Left lung (tissue), 10 donors: ENCODE results near the gene ADAMTSL4. TPM values are rescaled to one million over a fixed set of nuclear protein-coding genes. Genes with fewer than 3 reads are reported as not detected.
"Not testable (repeated sequence)": the region's sequence is repeated elsewhere in the genome, so short reads cannot be mapped to it uniquely, and the experiment has no call there.

ENCODE experiments used
- ATAC-seq: fragments of 200-7000 bp; cut with Tn5 transposase; one replicate; pipeline ENCODE4 v1.9.1; 2020; ENCODE audit warnings: moderate library complexity
- DNase-seq, 4 donors: peaks; one replicate each; pipeline ENCODE4 v3.0.0-alpha.2; 2013 to 2020
- H3K27ac ChIP-seq, 2 donors: fragments of 200-600 bp; sonication (generic) in 1 of 2; one replicate each; pipeline versions ENCODE4 v1.5.0 to v1.8.0; 2020 to 2021
- H3K27me3 ChIP-seq, 2 donors: fragments of 200-600 bp; sonication (generic) in 1 of 2; one replicate each; pipeline versions ENCODE4 v1.5.0 to v1.8.0; 2020 to 2021
- H3K36me3 ChIP-seq, 2 donors: fragments of 200-600 bp; sonication (generic) in 1 of 2; one replicate each; pipeline versions ENCODE4 v1.5.0 to v1.8.0; 2020 to 2021
- H3K4me1 ChIP-seq, 2 donors: fragments of 200-600 bp; one replicate each; pipeline ENCODE4 v1.8.0; 2021
- H3K4me3 ChIP-seq, 2 donors: fragments of 200-600 bp; sonication (generic) in 1 of 2; one replicate each; pipeline versions ENCODE4 v1.5.0 to v1.8.0; 2020 to 2021; ENCODE audit warnings: mild to moderate bottlenecking in 1 of 2
- H3K9me3 ChIP-seq, 2 donors: fragments of 200-600 bp; sonication (generic) in 1 of 2; one replicate each; pipeline versions ENCODE4 v1.5.0 to v1.8.0; 2020 to 2021
- CTCF ChIP-seq, 2 donors: fragments of 200-600 bp; sonication (generic) in 1 of 2; IDR thresholded peaks; one replicate each; pipeline versions ENCODE4 v1.5.0 to v1.8.0; 2021; ENCODE audit warnings: antibody characterized with exemption in 2 of 2
- intact Hi-C, 2 donors: fragments of 100-400 bp; cut with DNase I; formaldehyde crosslinking; loops; one replicate each; pipeline versions ENCODE4 v1.11.2 to v1.14.2; 2022
- polyA plus RNA-seq, 6 donors: library from polyadenylated mRNA; unstranded; fragments of 120-200 nt; gene quantifications; one replicate each; pipeline ENCODE4 v1.2.1, GENCODE V29; 2013; ENCODE audit not compliant: insufficient read length in 6 of 6
- total RNA-seq, 2 donors: library from RNA; stranded (reverse); fragmentation: NEBNext Ultra II Directional; extraction: Animal tissue kit (Norgen Biotek cat#: 25700); gene quantifications; one replicate each; pipeline ENCODE4 v1.2.1, GENCODE V29; 2021
- donor health status: DM: no; HTN: yes; CAD: no.
- donor health status: DM: no; HTN: no; CAD: no.

ADAMTSL4 gene
- total and polyA plus RNA-seq, 8 donors = 13.0 to 76.0 (median 20.1) TPM

GRCh38 chr1:150579110-150579944 is 30.1 kb downstream of the ADAMTSL4 start, which contains the start of gene MCL1:
MCL1 (minus strand) TSS chr1:150579610; CDS start chr1:150579530, 80 bp downstream.
- DNase-seq = peak; percentile 92 to 97 (median 96)
- no peaks in the 10 kb centered on the region for H3K27me3 ChIP-seq
- no peaks in the 10 kb centered on the region for H3K9me3 ChIP-seq
- H3K4me1 ChIP-seq = peaks cover 24 to 39% of the 10 kb centered on the region in 2 donors
- peaks cover 0 to 41% of the 10 kb centered on the region in 2 donors for H3K36me3 ChIP-seq
- peak within 1 kb of the TSS; percentile 75 to 91 for H3K4me3 ChIP-seq
- H3K27ac ChIP-seq = peak within 1 kb of the TSS; percentile 99 to 100
- ATAC-seq = peak; percentile 89
- no peak for TF ChIP-seq CTCF (IDR thresholded peaks at IDR 0.05)
- intact Hi-C loops = no loop called here

GRCh38 chr1:150579945-150580642 is 30.9 kb downstream of the ADAMTSL4 start:
- no peaks in the 10 kb centered on the region for H3K9me3 ChIP-seq
- H3K4me1 ChIP-seq = peaks cover 18 to 32% of the 10 kb centered on the region in 2 donors
- H3K4me3 ChIP-seq = peak overlapping the region; percentile 31 to 91
- H3K27me3 ChIP-seq = no peaks in the 10 kb centered on the region
- ATAC-seq = no peak
- TF ChIP-seq CTCF (IDR thresholded peaks at IDR 0.05) = no peak
- H3K36me3 ChIP-seq = peaks cover 0 to 33% of the 10 kb centered on the region in 2 donors
- intact Hi-C loops = no loop called here
- H3K27ac ChIP-seq = peak overlapping the region; percentile 99 to 100
- no peak for DNase-seq

- ATAC-seq, H3K9me3 ChIP-seq, H3K4me3 ChIP-seq, H3K27me3 ChIP-seq, intact Hi-C loops, H3K27ac ChIP-seq, DNase-seq: not testable (repeated sequence)
- H3K36me3 ChIP-seq = peaks cover 0 to 25% of the 10 kb centered on the region in 2 donors
- peaks cover 9 to 23% of the 10 kb centered on the region in 2 donors for H3K4me1 ChIP-seq
Measured at GRCh38 chr1:150580966-150581365, 31.8 kb downstream of the ADAMTSL4 start.

GRCh38 chr1:150581437-150581836 is 32.2 kb downstream of the ADAMTSL4 start:
- H3K27ac ChIP-seq = not testable (repeated sequence)

GRCh38 chr1:150581962-150582361 is 32.8 kb downstream of the ADAMTSL4 start:
- Histone ChIP-seq H3K4me1 (peaks cover 8 to 22% of the 10 kb centered on the region in 2 donors), H3K36me3 (peaks cover 0 to 15% of the 10 kb centered on the region in 2 donors)
- DNase-seq, H3K27ac ChIP-seq, H3K27me3 ChIP-seq, intact Hi-C loops, H3K4me3 ChIP-seq, H3K9me3 ChIP-seq, ATAC-seq: not testable (repeated sequence)

More at GRCh38 chr1:150581437-150581836, 32.2 kb downstream of the ADAMTSL4 start:
- DNase-seq, H3K4me3 ChIP-seq, H3K27me3 ChIP-seq, H3K9me3 ChIP-seq, intact Hi-C loops, ATAC-seq: not testable (repeated sequence)
- peaks cover 8 to 22% of the 10 kb centered on the region in 2 donors for H3K4me1 ChIP-seq
- peaks cover 0 to 20% of the 10 kb centered on the region in 2 donors for H3K36me3 ChIP-seq

GRCh38 chr1:150582371-150582770 is 33.2 kb downstream of the ADAMTSL4 start:
- H3K27ac ChIP-seq = peak overlapping the region in 1 of 2 donors; percentile 34
- no peaks in the 10 kb centered on the region for H3K27me3 ChIP-seq

More at GRCh38 chr1:150582371-150582770, 33.2 kb downstream of the ADAMTSL4 start:
- Histone ChIP-seq H3K4me1 (peaks cover 8 to 22% of the 10 kb centered on the region in 2 donors), H3K9me3 (no peaks in the 10 kb centered on the region), H3K36me3 (peaks cover 0 to 11% of the 10 kb centered on the region in 2 donors), H3K4me3 (no peak overlapping the region)
- no peak for DNase-seq
- no peak for ATAC-seq
- intact Hi-C loops = no loop called here
- TF ChIP-seq CTCF (IDR thresholded peaks at IDR 0.05) = no peak
